Caco-2 (cell line): ENCODE measurements around the gene DCTD. TPM values are rescaled to one million over a fixed set of nuclear protein-coding genes. Genes with fewer than 3 reads are reported as not detected.

Experiments
- BruUV-seq: library from RNA; stranded (reverse); fragments of 400-500 nt; replicated peaks from 2 replicates; lab custom pipeline; 2021; lab: Mats Ljungman, UMichigan
- CTCF ChIA-PET: fragments of 300-600 bp; sonication (Branson Sonifier 250); formaldehyde crosslinking; loops from one replicate; lab custom pipeline; 2022; ENCODE audit warnings: antibody characterized with exemption; lab: Charles Lee
- POLR2A ChIA-PET: fragments of 300-600 bp; sonication (Branson Sonifier 250); formaldehyde crosslinking; loops from one replicate; lab custom pipeline; 2022; ENCODE audit warnings: antibody characterized with exemption; lab: Charles Lee
- DNase-seq, 2 experiments: peaks; one replicate each; pipeline versions ENCODE4 v3.0.0 to v3.0.0-alpha.2; 2020 to 2022
- H3K27me3 ChIP-seq: replicated peaks from 2 replicates; pipeline ENCODE4 v1.6.0; 2011; ENCODE audit warnings: low read length; ENCODE audit not compliant: control insufficient read depth, insufficient read depth
- H3K36me3 ChIP-seq: 2 replicates; pipeline ENCODE4 v1.5.1; 2011; ENCODE audit warnings: low read length; ENCODE audit not compliant: control insufficient read depth, insufficient read depth
- H3K4me1 ChIP-seq: fragments of 250-450 bp; sonication (Bioruptor Pico); 2 replicates; pipeline ENCODE4 v1.5.1; 2020; ENCODE audit warnings: mild to moderate bottlenecking
- H3K4me3 ChIP-seq: 2 replicates; pipeline ENCODE4 v1.5.1; 2011; ENCODE audit warnings: low read depth, mild to moderate bottlenecking, control low read depth, low read length
- H3K9me3 ChIP-seq: fragments of 250-450 bp; sonication (Bioruptor Pico); 2 replicates; pipeline ENCODE4 v1.5.1; 2020; ENCODE audit warnings: mild to moderate bottlenecking, moderate library complexity
- H3K27ac Mint-ChIP-seq: one replicate; pipeline ENCODE4 v1.8.0; 2022; ENCODE audit warnings: mixed read lengths; ENCODE audit not compliant: unreplicated experiment
- H3K27me3 Mint-ChIP-seq: one replicate; pipeline ENCODE4 v1.8.0; 2022; ENCODE audit warnings: mixed read lengths; ENCODE audit not compliant: insufficient read depth, unreplicated experiment
- H3K36me3 Mint-ChIP-seq: one replicate; pipeline ENCODE4 v1.8.0; 2022; ENCODE audit warnings: mild to moderate bottlenecking, mixed read lengths; ENCODE audit not compliant: insufficient read depth, unreplicated experiment
- H3K4me1 Mint-ChIP-seq: one replicate; pipeline ENCODE4 v1.8.0; 2022; ENCODE audit warnings: low read depth, mixed read lengths; ENCODE audit not compliant: unreplicated experiment
- H3K4me3 Mint-ChIP-seq: one replicate; pipeline ENCODE4 v1.8.0; 2022; ENCODE audit warnings: mild to moderate bottlenecking, moderate library complexity, mixed read lengths; ENCODE audit not compliant: unreplicated experiment
- H3K9me3 Mint-ChIP-seq: one replicate; pipeline ENCODE4 v1.8.0; 2022; ENCODE audit warnings: mixed read lengths; ENCODE audit not compliant: unreplicated experiment
- intact Hi-C: fragments of 100-400 bp; cut with micrococcal nuclease; formaldehyde crosslinking; loops from one replicate; pipeline ENCODE4 v1.10.0; 2022; ENCODE audit not compliant: unreplicated experiment
- total RNA-seq: library from RNA; stranded (reverse); gene quantifications from 2 replicates; pipeline ENCODE4 v1.2.3, GENCODE V29; 2022
- TF ChIP-seq, protein P1 (sequence below), 2 experiments: fragments of 200-600 bp in 1 of 2; IDR thresholded peaks; 1 replicate in 1 of 2; 2 replicates in 1 of 2; pipeline versions ENCODE4 v1.5.1 to v1.8.0; 2011 to 2022; ENCODE audit warnings: antibody characterized with exemption in 1 of 2, control low read depth in 1 of 2, inconsistent platforms in 1 of 2, low read depth in 1 of 2, low read length in 1 of 2, mild to moderate bottlenecking in 1 of 2, moderate library complexity in 1 of 2; ENCODE audit not compliant: insufficient read depth in 1 of 2, severe bottlenecking in 1 of 2, unreplicated experiment in 1 of 2

The DCTD gene
- total RNA-seq, 1 experiment from 2014 or later = 79.0 TPM

DNA sequence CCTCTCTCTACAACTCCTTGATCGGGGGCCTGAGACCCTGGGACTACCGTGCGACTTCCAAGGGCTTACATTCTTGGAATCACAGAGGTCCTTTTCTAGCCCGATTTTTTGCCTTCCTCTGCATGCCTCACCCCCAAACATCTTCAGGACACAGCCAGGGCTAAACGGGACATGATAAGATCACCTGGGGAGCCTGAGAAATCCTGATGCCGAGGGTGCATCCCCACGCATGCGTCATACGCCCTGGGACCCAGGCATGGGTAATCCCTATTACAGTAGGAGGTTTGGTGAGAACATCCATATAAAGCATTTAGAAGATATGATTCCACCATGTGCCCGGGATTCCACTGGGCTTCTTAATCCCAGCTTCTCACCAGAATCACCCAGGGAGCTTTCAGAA, 77.1 kb downstream of the DCTD start:
- Mint-ChIP-seq H3K9me3 (no peaks in the 10 kb centered on the region), H3K36me3 (no peaks in the 10 kb centered on the region), H3K4me1 (no peaks in the 10 kb centered on the region), H3K27me3 (peaks cover 3% of the 10 kb centered on the region), H3K4me3 (no peak overlapping the region), H3K27ac (no peak overlapping the region)
- H3K9me3 ChIP-seq = no peaks in the 10 kb centered on the region
- BruUV-seq = no TSS peak
- H3K27me3 ChIP-seq = no peaks in the 10 kb centered on the region
- CTCF ChIA-PET = interaction anchor here (1.4 kb wide), 1 partner anchor 85 kb away, joined by 5 read pairs; no protein-coding TSS in a partner anchor
- TF ChIP-seq, protein P1, sequence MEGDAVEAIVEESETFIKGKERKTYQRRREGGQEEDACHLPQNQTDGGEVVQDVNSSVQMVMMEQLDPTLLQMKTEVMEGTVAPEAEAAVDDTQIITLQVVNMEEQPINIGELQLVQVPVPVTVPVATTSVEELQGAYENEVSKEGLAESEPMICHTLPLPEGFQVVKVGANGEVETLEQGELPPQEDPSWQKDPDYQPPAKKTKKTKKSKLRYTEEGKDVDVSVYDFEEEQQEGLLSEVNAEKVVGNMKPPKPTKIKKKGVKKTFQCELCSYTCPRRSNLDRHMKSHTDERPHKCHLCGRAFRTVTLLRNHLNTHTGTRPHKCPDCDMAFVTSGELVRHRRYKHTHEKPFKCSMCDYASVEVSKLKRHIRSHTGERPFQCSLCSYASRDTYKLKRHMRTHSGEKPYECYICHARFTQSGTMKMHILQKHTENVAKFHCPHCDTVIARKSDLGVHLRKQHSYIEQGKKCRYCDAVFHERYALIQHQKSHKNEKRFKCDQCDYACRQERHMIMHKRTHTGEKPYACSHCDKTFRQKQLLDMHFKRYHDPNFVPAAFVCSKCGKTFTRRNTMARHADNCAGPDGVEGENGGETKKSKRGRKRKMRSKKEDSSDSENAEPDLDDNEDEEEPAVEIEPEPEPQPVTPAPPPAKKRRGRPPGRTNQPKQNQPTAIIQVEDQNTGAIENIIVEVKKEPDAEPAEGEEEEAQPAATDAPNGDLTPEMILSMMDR (IDR thresholded peaks at IDR 0.05; ENCODE audit: insufficient read depth in 1 of 2, low read depth in 1 of 2, low read length in 1 of 2, severe bottlenecking in 1 of 2, unreplicated experiment in 1 of 2) = no peak
- H3K4me1 ChIP-seq = no peaks in the 10 kb centered on the region
- POLR2A ChIA-PET = no interaction called here
- DNase-seq = no peak
- intact Hi-C loops = no loop called here
- H3K4me3 ChIP-seq = no peak overlapping the region
- H3K36me3 ChIP-seq = no peaks in the 10 kb centered on the region

Other genes with a start within 250 kb of the DCTD start
- gene WWC2, start 181.9 kb upstream of the DCTD start, total RNA-seq = 120 and 126 TPM in 2 replicates